ENCODE measurements around the gene METTL8.
A peak's percentile ranks its signal among the peaks of the same experiment; 100 is the strongest.

METTL8 gene

GRCh38 chr2:171320731-171321130 lies 113.1 kb downstream of the METTL8 start:
- no peak for TF ChIP-seq CTCF (IDR thresholded peaks at IDR 0.05; ENCODE audit: low read length, missing control alignments)
- DNase-seq (ENCODE audit: low read depth) = no peak
- H3K4me3 ChIP-seq (replicated peaks; ENCODE audit: low read depth, low read length) = no peak overlapping the region

GRCh38 chr2:171320208-171320621 lies 113.6 kb downstream of the METTL8 start:
- H3K4me3 ChIP-seq (replicated peaks; ENCODE audit: low read depth, low read length) = no peak overlapping the region
- no peak for DNase-seq (ENCODE audit: low read depth)
- TF ChIP-seq CTCF (IDR thresholded peaks at IDR 0.05; ENCODE audit: low read length, missing control alignments) = no peak

- peak; percentile 74 for DNase-seq (ENCODE audit: low read depth)
- no peak overlapping the region for H3K4me3 ChIP-seq (replicated peaks; ENCODE audit: low read depth, low read length)
- TF ChIP-seq CTCF (IDR thresholded peaks at IDR 0.05; ENCODE audit: low read length, missing control alignments) = no peak
Measured at GRCh38 chr2:171319164-171319810, 114.5 kb downstream of the METTL8 start.

GRCh38 chr2:171318463-171318934 lies 115.3 kb downstream of the METTL8 start:
- TF ChIP-seq CTCF (IDR thresholded peaks at IDR 0.05; ENCODE audit: low read length, missing control alignments) = no peak
- DNase-seq (ENCODE audit: low read depth) = peak; percentile 27
- no peak overlapping the region for H3K4me3 ChIP-seq (replicated peaks; ENCODE audit: low read depth, low read length)

- no peak for TF ChIP-seq CTCF (IDR thresholded peaks at IDR 0.05; ENCODE audit: low read length, missing control alignments)
- H3K4me3 ChIP-seq (replicated peaks; ENCODE audit: low read depth, low read length) = no peak overlapping the region
- no peak for DNase-seq (ENCODE audit: low read depth)
Measured at GRCh38 chr2:171317492-171318125, 116.2 kb downstream of the METTL8 start.

GRCh38 chr2:171316755-171317337 lies 116.9 kb downstream of the METTL8 start:
- no peak for TF ChIP-seq CTCF (IDR thresholded peaks at IDR 0.05; ENCODE audit: low read length, missing control alignments)
- no peak overlapping the region for H3K4me3 ChIP-seq (replicated peaks; ENCODE audit: low read depth, low read length)

More at GRCh38 chr2:171316755-171317337, 116.9 kb downstream of the METTL8 start:
- DNase-seq (ENCODE audit: low read depth) = no peak

Data from fibroblast of pulmonary artery (primary cell).